Endothelial cell of umbilical vein (primary cell): Measurements from ENCODE around the gene SERPINB6. TPM values are rescaled to one million over a fixed set of nuclear protein-coding genes. Genes with fewer than 3 reads are reported as not detected.

Experiments used
- BruUV-seq: library from RNA; stranded (reverse); fragments of 400-500 nt; replicated peaks from 2 replicates; lab custom pipeline; 2021; lab: Mats Ljungman, UMichigan
- CTCF ChIA-PET: fragments of 300-600, 350-600 bp; sonication (Branson Sonifier 250); formaldehyde crosslinking; loops from one replicate; lab custom pipeline; 2021; ENCODE audit warnings: antibody characterized with exemption, inconsistent platforms; lab: Charles Lee
- POLR2A ChIA-PET: fragments of 300-600, 350-600 bp; sonication (Branson Sonifier 250); formaldehyde crosslinking; loops from one replicate; lab custom pipeline; 2021; ENCODE audit warnings: antibody characterized with exemption, inconsistent platforms; lab: Charles Lee
- DNase-seq: peaks from one replicate; pipeline ENCODE4 v3.0.0-alpha.2; 2011; ENCODE audit warnings: low read depth, low spot score
- FAIRE-seq: peaks from 2 replicates; lab custom pipeline; 2011; peaks lifted over from hg19 to GRCh38; lab: Jason Lieb, UNC
- H2AFZ ChIP-seq: 2 replicates; pipeline ENCODE4 v1.6.0; 2012; ENCODE audit warnings: low read depth, low read length, control low read depth, inconsistent platforms
- H3K27ac ChIP-seq: 2 replicates; pipeline ENCODE4 v1.5.1; 2011; ENCODE audit warnings: low read depth, mild to moderate bottlenecking, control low read depth, low read length, moderate library complexity; ENCODE audit not compliant: insufficient read depth
- H3K27me3 ChIP-seq, 2 experiments: 2 replicates each; pipeline versions ENCODE4 v1.6.0 to v1.6.1; 2011; ENCODE audit warnings: low read length in 2 of 2, mixed read lengths in 1 of 2; ENCODE audit not compliant: control insufficient read depth in 2 of 2, insufficient read depth in 2 of 2
- H3K36me3 ChIP-seq, 2 experiments: 2 replicates in 1 of 2; 3 replicates in 1 of 2; pipeline ENCODE4 v1.5.1; 2011; ENCODE audit warnings: low read length in 2 of 2, mild to moderate bottlenecking in 1 of 2, moderate library complexity in 1 of 2; ENCODE audit not compliant: control insufficient read depth in 2 of 2, insufficient read depth in 2 of 2; ENCODE audit errors: extremely low read depth in 1 of 2
- H3K4me1 ChIP-seq: 3 replicates; pipeline ENCODE4 v1.5.1; 2011; ENCODE audit warnings: mild to moderate bottlenecking, low read length; ENCODE audit not compliant: control insufficient read depth, insufficient read depth; ENCODE audit errors: extremely low read depth
- H3K4me2 ChIP-seq: 2 replicates; pipeline ENCODE4 v1.6.1; 2011; ENCODE audit warnings: low read length, control low read depth, mixed read lengths; ENCODE audit not compliant: insufficient read depth
- H3K4me3 ChIP-seq, 3 experiments: fragments of 200-600 bp in 1 of 3; sonication (generic), shearing (Covaris generic) in 1 of 3; replicated peaks in 1 of 3; 2 replicates each; pipeline ENCODE4 v1.5.1; 2011 to 2016; ENCODE audit warnings: control low read depth in 3 of 3, low read length in 3 of 3, mild to moderate bottlenecking in 2 of 3, inconsistent platforms in 1 of 3, low read depth in 1 of 3, moderate library complexity in 1 of 3; ENCODE audit not compliant: insufficient read depth in 1 of 3
- H3K79me2 ChIP-seq: 2 replicates; pipeline ENCODE4 v1.6.0; 2012; ENCODE audit warnings: low read length, inconsistent platforms; ENCODE audit not compliant: control insufficient read depth, insufficient read depth
- H3K9ac ChIP-seq: replicated peaks from 2 replicates; pipeline ENCODE3; 2011; ENCODE audit warnings: low read length, control low read depth; ENCODE audit not compliant: insufficient read depth; ENCODE audit errors: extremely low read depth
- H3K9me1 ChIP-seq: replicated peaks from 3 replicates; pipeline ENCODE4 v1.6.0; 2011; ENCODE audit warnings: mild to moderate bottlenecking, low read length; ENCODE audit not compliant: control insufficient read depth, insufficient read depth; ENCODE audit errors: extremely low read depth
- H3K9me3 ChIP-seq: replicated peaks from 2 replicates; pipeline ENCODE4 v1.5.1; 2012; ENCODE audit warnings: low read length, inconsistent platforms; ENCODE audit not compliant: control insufficient read depth, insufficient read depth
- H4K20me1 ChIP-seq: replicated peaks from 2 replicates; pipeline ENCODE3; 2011; ENCODE audit warnings: mild to moderate bottlenecking, low read length; ENCODE audit not compliant: control insufficient read depth, insufficient read depth; ENCODE audit errors: extremely low read depth
- CTCF ChIP-seq, 2 donors: IDR thresholded peaks; 1 replicate in 1 of 2; 2 replicates in 1 of 2; pipeline ENCODE4 v1.5.1; 2011; ENCODE audit warnings: low read length in 2 of 2, mild to moderate bottlenecking in 2 of 2, moderate library complexity in 2 of 2, control low read depth in 1 of 2, inconsistent platforms in 1 of 2, low read depth in 1 of 2; ENCODE audit not compliant: insufficient read depth in 1 of 2; ENCODE audit errors: extremely low read depth in 1 of 2
- FOS ChIP-seq: IDR thresholded peaks from 2 replicates; pipeline ENCODE4 v1.6.1; 2011; ENCODE audit warnings: mild to moderate bottlenecking, low read length, moderate library complexity, borderline replicate concordance; ENCODE audit not compliant: insufficient read depth
- GATA2 ChIP-seq: IDR thresholded peaks from 2 replicates; pipeline ENCODE4 v1.7.0; 2011; ENCODE audit warnings: low read depth, mild to moderate bottlenecking, moderate library complexity, mixed read lengths, low read length; ENCODE audit not compliant: insufficient read length, insufficient read depth
- JUN ChIP-seq: IDR thresholded peaks from 2 replicates; pipeline ENCODE4 v1.6.1; 2011; ENCODE audit warnings: borderline replicate concordance, low read depth; ENCODE audit not compliant: insufficient read length, insufficient read depth
- MAX ChIP-seq: IDR thresholded peaks from 2 replicates; pipeline ENCODE4 v1.6.1; 2011; ENCODE audit not compliant: insufficient read depth, insufficient read length
- MYC ChIP-seq: IDR thresholded peaks from one replicate; pipeline ENCODE4 v1.6.1; 2011; ENCODE audit warnings: mild to moderate bottlenecking, low read depth, low read length
- POLR2A ChIP-seq: IDR thresholded peaks from 2 replicates; pipeline ENCODE4 v1.6.1; 2012; ENCODE audit warnings: low read depth, mild to moderate bottlenecking, control low read depth, low read length
- POLR2AphosphoS5 ChIP-seq: IDR thresholded peaks from 2 replicates; pipeline ENCODE4 v1.6.1; 2012; ENCODE audit warnings: low read depth, mild to moderate bottlenecking, control low read depth, low read length, moderate library complexity; ENCODE audit not compliant: insufficient read depth
- dilution Hi-C: fragments of 300-500 bp; cut with MboI; formaldehyde crosslinking; loops from one replicate; pipeline ENCODE4 v1.15.0; 2019; ENCODE audit warnings: low sequenced_read_pairs; ENCODE audit not compliant: extremely low pct_ligation_motif_present
- intact Hi-C: fragments of 100-400 bp; cut with micrococcal nuclease; formaldehyde crosslinking; loops from one replicate; pipeline ENCODE4 v1.10.0; 2022
- polyA plus RNA-seq, 4 experiments: library from polyadenylated mRNA; depleted of rRNA in 3 of 4; stranded (reverse) in 3 of 4; unstranded in 1 of 4; fragments of >200 nt; gene quantifications; 2 replicates each; pipeline versions ENCODE4 v1.2.1 to v1.2.3, GENCODE V29; 2011 to 2012; ENCODE audit warnings: missing spikeins in 1 of 4
- total RNA-seq: library from RNA; stranded (reverse); gene quantifications from 2 replicates; pipeline ENCODE4 v1.2.3, GENCODE V29; 2021

Gene SERPINB6
- total and polyA plus RNA-seq, 2 donors (not counting 3 experiments of a cell fraction or from before 2014, with no cell fraction given), result 145 to 151 TPM

GRCh38 chr6:2982426-2983117 is 11.2 kb upstream of the SERPINB6 start:
- peak; percentile 44 for DNase-seq
- Histone ChIP-seq H3K79me2 (no peaks in the 10 kb centered on the region), H4K20me1 (no peaks in the 10 kb centered on the region), H3K4me2 (no peak overlapping the region), H3K36me3 (no peaks in the 10 kb centered on the region), H3K9ac (no peak overlapping the region), H3K27me3 (no peaks in the 10 kb centered on the region), H2AFZ (peak overlapping the region; percentile 46), H3K4me1 (peaks cover 29% of the 10 kb centered on the region), H3K27ac (peak overlapping the region; percentile 25), H3K9me3 (no peaks in the 10 kb centered on the region), H3K9me1 (no peaks in the 10 kb centered on the region), H3K4me3 (no peak overlapping the region)
- no peak for FAIRE-seq
- no peak for TF ChIP-seq GATA2
- TF ChIP-seq POLR2AphosphoS5, result no peak
- TF ChIP-seq POLR2A, result no peak
- TF ChIP-seq MYC, result no peak
- no peak for TF ChIP-seq FOS
- TF ChIP-seq MAX, result no peak
- intact Hi-C loops, result no loop called here
- CTCF ChIA-PET, result interaction anchor here (3.3 kb wide), 1 partner anchor 30 kb away, joined by 48 read pairs; no protein-coding TSS in a partner anchor
- BruUV-seq, result no TSS peak
- POLR2A ChIA-PET, result no interaction called here
- dilution Hi-C loops, result no loop called here

GRCh38 chr6:2980465-2980855 is 9.1 kb upstream of the SERPINB6 start:
- Histone ChIP-seq H3K4me1 (peaks cover 38% of the 10 kb centered on the region), H3K9ac (no peak overlapping the region), H2AFZ (no peak overlapping the region), H3K27ac (no peak overlapping the region), H4K20me1 (no peaks in the 10 kb centered on the region), H3K27me3 (no peaks in the 10 kb centered on the region), H3K79me2 (no peaks in the 10 kb centered on the region), H3K36me3 (no peaks in the 10 kb centered on the region), H3K9me3 (no peaks in the 10 kb centered on the region), H3K4me2 (no peak overlapping the region), H3K9me1 (no peaks in the 10 kb centered on the region), H3K4me3 (no peak overlapping the region)
- TF ChIP-seq CTCF (IDR thresholded peaks at IDR 0.05; ENCODE audit: extremely low read depth in 1 of 2, insufficient read depth in 1 of 2, low read depth in 1 of 2, low read length in 2 of 2), result no peak
- no peak for TF ChIP-seq MYC
- no peak for TF ChIP-seq POLR2AphosphoS5
- no peak for TF ChIP-seq MAX
- no peak for TF ChIP-seq JUN
- dilution Hi-C loops, result no loop called here
- FAIRE-seq, result no peak
- no TSS peak for BruUV-seq
- ChIA-PET CTCF (interaction anchor here (0.8 to 3.3 kb wide), 6 partner anchors 8 to 37 kb away, joined by 3 to 48 read pairs (median 5); partner anchors contain the start of gene SERPINB6), POLR2A (interaction anchor here (1.3 kb wide), 1 partner anchor 8 kb away, joined by 3 read pairs; no protein-coding TSS in a partner anchor)
- intact Hi-C loops, result loop anchor here (2.0 kb wide), 1 partner anchor 20 kb away; no protein-coding TSS in a partner anchor
- DNase-seq, result no peak
